ENCODE measurements around the gene FYCO1.

DNA sequence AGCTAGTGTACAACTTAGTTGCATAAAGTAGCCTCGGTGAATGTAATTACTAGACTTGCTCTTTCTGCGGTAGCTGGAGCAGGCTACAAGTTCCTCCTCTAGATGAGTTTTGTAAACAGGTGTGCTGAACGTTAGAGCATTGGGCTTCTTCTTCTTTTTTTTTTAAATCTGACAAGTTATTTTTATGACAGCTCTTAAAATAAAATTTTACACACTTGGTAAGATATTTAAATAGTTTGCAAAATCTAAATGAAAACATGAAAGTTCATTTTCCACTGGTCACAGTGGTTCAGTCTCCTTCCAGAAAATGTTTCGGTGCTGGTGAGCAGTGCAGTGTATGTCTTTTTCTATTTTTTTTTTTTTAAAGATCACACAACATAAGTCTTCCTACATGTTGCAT is 106.3 kb downstream of the FYCO1 start:
- no peak for TF ChIP-seq CTCF (conservative IDR thresholded peaks at IDR 0.05; ENCODE audit: low read length)
- no peak for TF ChIP-seq EZH2phosphoT487 (IDR thresholded peaks at IDR 0.05; ENCODE audit: borderline replicate concordance)
